H54 (cell line): ENCODE data around the gene RABGAP1L.
"Not testable (repeated sequence)": the region's sequence is repeated elsewhere in the genome, so short reads cannot be mapped to it uniquely, and the experiment has no call there.

ENCODE experiments used
- DNase-seq: peaks from one replicate; pipeline ENCODE4 v3.0.0; 2011; ENCODE audit warnings: low spot score, mixed read lengths; ENCODE audit not compliant: insufficient read length
- FAIRE-seq: peaks from 3 replicates; lab custom pipeline; 2011; peaks lifted over from hg19 to GRCh38; lab: Jason Lieb, UNC
- POLR2A ChIP-seq: IDR thresholded peaks from 2 replicates; pipeline ENCODE4 v1.6.1; 2011; ENCODE audit warnings: low read depth, mild to moderate bottlenecking, low read length

RABGAP1L gene

DNA sequence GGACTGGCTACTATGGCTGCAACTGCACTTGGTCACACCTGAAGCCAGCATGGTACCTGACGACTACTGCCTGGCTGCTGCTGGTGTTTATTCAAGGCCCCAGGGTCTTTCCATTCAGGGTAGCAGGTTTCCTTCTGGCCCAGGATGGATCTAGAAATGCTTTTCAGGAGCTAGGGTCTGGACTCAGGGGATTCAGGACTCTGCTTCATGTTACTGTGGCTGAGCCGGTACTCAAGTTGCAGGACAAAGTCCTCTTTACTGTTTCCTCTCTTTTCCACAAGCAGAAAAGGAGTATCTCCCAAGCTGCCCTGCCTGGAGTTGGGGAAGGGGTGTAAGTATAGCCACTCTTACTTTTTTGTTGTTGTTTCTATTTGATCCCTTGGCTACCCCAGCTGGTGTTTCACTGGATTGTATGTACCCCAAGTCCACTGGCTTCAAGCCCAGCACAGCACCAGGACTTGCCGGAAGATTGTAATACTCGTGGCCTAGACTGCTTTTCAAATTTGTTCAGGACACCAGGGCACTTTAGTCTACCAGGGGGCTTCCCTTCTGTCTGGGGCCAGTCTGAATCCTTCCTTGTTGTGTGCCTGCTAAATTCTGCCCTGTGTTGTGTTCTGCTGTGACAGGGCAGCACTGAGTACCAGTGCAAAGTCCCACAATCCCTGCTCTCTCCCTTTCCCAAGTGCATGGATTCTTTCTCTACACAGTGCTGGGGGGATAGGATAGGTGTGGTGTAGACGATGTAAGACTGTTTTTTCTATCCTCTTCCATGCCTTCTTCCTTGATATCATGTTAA lies 536.9 kb downstream of the RABGAP1L start:
- no peak for TF ChIP-seq POLR2A
- FAIRE-seq (no peak), DNase-seq (no peak)

DNA sequence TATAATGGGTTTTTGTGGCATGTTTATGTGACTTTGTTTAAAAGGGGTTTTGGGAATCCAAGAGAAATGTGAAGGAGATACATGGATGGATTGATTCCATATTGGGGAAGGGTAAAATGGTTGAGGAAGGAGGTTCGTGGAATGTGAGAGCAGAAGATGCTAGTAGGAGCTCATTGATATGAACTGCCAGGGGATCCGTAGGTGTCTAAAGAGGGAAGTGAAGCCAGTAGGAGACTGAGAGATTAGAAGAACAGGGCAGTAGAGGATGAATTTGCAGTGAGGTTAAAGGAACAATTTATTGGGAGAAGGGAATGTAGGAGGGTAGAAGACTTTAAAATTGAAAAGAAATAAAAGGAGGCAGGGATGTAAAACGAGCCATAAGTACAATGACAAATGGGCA lies 541.0 kb downstream of the RABGAP1L start:
- DNase-seq (no peak), FAIRE-seq (no peak)
- TF ChIP-seq POLR2A, result no peak

DNA sequence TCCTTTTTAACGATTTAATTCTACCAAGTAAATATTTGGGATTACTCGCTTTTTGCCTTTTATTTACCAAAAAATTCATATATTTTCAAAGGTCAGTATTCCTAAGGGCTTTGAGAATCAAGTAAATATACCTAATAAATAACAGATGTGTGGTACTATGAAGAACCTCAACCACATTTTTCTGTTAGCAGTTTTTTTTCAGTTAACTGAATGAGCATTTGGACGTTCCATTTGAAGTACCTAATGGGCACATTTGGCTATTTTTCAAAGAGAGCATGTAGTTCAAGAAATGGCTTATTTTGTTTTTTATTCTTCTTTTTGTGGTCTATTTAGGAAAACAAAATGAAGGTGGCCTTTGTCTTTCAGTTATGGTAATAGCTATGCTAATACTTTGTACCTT lies 541.5 kb downstream of the RABGAP1L start:
- no peak for TF ChIP-seq POLR2A
- no peak for DNase-seq
- no peak for FAIRE-seq

DNA sequence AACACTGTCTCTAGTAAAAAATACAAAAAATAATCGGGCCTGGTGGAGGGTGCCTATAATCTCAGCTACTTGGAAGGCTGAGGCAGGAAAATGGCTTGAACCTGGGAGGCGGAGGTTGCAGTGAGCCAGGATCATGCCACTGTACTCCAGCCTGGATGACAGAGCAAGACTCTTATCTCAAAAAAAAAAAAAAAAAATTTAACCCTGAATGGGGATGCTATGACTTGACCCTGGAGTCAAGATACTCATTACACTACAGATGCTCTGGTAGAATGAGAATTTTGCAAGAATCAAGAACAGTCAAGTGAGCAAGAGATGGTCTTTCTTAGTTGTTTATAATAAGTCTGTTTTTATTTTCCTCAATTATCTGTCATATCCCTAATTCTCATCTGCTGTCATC lies 542.2 kb downstream of the RABGAP1L start:
- TF ChIP-seq POLR2A, result no peak
- FAIRE-seq (no peak), DNase-seq (no peak)

DNA sequence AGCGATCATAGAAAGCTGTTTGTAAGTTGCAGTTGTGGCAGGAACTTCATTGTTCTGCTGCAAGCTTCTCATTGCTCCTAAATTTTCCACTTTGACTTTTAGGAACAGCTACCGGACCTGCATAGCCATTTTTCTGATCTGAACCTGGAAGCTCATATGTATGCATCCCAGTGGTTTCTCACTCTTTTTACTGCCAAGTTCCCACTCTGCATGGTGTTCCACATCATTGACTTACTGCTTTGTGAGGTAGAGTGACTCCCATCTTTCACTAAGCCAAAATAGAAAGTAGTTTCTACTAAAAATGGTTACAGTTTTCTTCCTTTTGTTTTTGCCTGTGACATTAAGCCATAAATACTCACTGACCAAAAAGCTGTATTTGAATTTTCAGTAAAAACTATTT lies 542.7 kb downstream of the RABGAP1L start:
- DNase-seq (no peak), FAIRE-seq (no peak)
- no peak for TF ChIP-seq POLR2A

DNA sequence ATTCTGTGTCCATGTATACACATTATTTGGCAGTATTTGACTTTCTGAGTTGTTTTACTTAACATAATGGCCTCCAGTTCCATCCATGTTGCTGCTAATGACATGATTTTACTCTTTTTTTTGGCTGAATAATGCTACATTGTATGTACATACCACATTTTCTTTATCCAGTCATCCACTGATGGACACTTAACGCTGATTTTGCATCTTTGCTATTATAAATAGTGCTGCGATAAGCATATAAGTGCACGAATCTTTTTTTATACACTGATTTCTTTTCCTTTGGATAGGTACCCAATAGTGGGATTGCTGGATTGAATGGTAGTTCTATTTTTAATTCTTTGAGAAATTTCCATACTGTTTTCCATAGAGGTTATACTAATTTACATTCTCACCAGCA lies 544.0 kb downstream of the RABGAP1L start:
- FAIRE-seq, result no peak
- TF ChIP-seq POLR2A, result no peak
- no peak for DNase-seq

DNA sequence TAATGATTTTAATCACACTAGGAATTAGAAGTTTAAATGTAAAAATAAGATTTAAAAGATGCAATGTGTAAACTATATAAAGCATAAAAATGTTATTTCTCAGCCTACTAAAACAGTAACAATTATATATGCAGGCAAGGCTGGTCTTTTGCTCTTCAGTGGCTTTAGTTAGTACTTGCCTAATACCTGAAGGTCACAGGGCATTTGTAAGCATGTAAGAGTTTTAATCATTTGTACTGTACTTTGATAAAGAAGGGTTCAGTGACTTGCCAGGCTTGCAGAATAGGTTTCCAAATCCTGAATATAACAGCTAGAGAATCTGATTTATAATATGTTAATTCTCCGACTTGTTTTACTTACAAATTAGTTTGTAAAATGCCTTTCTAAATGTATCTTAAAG lies 545.0 kb downstream of the RABGAP1L start:
- FAIRE-seq (no peak), DNase-seq (no peak)
- TF ChIP-seq POLR2A, result no peak

DNA sequence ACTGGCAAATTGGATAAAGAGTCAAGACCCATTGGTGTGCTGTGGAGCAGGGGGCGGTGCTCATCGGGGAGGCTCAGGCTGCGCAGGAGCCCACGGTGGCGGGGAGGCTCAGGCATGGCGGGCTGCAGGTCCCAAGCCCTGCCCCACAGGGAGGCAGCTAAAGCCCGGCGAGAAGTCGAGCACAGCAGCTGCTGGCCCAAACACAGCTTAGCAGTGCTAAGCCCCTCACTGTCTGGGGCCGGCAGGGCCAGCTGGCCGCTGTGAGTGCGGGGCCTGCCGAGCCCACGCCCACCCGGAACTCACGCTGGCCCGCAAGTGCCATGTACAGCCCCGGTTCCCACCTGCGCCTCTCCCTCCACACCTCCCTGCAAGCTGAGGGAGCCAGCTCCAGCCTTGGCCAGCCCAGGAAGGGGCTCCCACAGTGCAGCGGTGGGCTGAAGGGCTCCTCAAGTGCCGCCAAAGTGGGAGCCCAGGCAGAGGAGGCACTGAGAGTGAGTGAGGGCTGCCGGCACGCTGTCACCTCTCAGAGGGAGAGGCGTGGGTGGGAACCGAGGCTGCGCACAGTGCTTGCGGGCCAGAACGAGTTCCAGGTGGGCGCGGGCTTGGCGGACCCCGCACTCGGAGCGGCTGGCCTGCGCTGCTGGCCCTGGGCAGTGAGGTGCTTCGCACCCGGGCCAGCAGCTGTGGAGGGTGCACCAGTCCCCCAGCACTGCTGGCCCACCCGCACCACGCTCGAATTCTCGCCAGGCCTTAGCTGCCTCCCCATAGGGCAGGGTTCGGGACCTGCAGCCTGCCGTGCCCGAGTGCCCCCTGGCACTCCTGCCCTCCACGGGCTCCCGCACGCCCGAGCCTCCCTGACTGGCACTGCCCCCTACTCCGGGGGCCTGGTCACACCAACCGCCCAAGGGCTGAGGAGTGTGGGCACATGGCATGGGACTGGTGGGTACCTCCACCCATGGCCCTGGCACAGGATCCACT lies 551.8 kb downstream of the RABGAP1L start:
- FAIRE-seq (no peak), DNase-seq (no peak)
- no peak for TF ChIP-seq POLR2A

DNA sequence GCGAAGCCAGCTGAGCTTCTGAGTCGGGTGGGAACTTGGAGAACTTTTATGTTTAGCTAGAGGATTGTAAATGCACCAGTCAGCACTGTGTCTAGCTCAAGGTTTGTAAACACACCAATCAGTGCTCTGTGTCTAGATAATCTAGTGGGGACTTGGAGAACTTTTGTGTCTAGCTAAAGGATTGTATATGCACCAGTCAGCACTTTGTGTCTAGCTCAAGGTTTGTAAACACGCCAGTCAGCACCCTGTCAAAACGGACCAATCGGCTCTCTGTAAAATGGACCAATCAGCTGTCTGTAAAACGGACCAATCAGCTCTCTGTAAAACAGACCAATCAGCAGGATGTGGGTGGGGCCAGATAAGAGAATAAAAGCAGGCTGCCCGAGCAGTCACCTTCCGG lies 552.5 kb downstream of the RABGAP1L start:
- not testable (repeated sequence) for DNase-seq, FAIRE-seq

DNA sequence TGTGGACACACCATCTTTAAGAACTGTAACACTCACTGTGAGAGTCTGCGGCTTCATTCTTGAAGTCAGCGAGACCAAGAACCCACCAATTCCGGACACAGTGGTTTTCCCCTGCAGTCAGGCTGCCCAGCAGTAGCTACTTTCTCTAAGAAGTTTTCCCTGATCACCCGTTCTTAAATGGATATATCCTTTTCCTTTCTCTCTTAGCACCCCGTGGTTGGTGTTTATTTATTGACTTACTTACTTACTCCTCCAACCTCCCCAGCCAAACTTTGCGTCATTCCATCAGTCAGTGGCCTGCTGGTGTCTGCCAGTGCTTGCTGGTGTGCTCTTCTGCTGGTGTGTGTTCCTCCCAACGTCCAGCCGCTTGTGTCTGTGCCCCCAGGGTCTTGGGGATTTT lies 553.2 kb downstream of the RABGAP1L start:
- FAIRE-seq (no peak), DNase-seq (no peak)
- no peak for TF ChIP-seq POLR2A

DNA sequence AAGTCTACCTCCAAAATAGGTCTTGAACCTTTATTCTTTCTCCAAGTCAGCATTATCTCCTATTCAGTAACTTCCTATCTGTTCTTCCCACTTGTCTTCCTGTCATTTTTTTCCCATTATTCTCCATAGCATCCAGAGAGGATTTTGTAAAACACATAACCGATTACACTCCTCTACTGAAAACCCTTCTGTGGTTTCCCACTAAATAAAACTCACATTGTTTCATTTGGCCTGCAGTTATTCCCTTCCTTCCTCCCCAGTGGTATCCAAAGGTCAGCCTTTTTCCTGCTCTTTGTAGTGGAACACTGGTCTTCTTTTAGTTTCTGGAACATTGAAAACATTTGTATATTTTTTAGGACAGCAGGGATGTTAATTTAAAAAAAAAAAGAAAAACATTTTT lies 554.5 kb downstream of the RABGAP1L start:
- TF ChIP-seq POLR2A, result no peak

DNA sequence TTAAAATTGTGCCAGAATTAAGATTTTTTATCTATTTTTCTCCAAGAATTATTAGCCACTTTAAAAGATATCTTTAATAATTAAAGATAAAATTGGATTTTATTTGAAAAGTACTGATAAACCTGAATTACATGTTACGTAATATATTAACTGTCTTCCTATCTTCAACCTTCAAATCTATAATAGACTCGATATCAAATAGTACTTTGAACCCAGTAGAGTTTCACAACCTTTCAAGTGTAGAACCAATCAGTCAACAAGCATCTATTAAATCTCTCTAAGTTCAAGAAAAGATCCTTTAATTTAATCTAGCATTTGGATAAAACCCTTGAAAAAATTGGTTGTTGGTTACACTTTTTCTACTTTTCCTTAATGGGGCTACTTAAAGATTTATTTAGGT lies 559.9 kb downstream of the RABGAP1L start:
- no peak for FAIRE-seq
- no peak for DNase-seq
- TF ChIP-seq POLR2A, result no peak

More for the DNA sequence above, 554.5 kb downstream of the RABGAP1L start:
- DNase-seq, result no peak
- FAIRE-seq, result no peak

DNA sequence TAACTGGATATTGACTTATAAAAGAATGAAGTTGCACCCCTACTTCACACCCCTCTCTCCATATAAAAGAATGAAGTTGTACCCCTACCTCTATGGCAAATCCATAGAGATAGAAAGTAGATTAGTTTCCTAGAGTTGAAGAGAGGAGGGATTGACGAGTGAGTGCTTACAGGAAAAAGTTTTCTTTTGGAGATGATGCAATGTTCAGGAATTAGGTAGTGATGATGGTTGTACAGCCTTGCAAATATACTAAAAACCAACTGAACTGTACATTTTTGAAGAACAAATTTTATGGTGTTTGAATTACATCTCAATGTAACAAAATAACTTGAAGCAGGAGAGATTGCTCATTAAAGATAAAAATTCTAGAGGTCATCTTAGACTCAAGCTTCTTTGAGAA lies 561.3 kb downstream of the RABGAP1L start:
- no peak for FAIRE-seq
- DNase-seq, result no peak
- TF ChIP-seq POLR2A, result no peak

DNA sequence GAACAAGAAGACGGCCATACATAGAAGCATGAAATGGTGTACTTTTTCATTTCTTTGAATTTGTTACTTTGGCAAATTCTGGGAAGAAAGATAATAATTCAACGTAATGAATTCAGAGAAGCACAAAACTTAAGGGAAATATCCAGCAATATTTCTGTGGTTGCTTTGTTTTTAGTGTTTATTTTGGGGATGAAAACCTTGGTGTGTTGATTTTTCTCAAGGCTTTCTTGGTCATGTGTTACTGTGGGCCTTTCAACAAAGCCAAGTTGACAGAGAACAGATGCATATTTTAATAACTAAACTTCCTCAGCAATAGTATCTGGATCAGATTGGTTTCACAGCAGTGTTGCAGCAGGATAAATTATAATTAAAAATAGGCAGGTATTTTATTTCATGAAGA lies 561.9 kb downstream of the RABGAP1L start:
- DNase-seq (no peak), FAIRE-seq (no peak)
- TF ChIP-seq POLR2A, result no peak

DNA sequence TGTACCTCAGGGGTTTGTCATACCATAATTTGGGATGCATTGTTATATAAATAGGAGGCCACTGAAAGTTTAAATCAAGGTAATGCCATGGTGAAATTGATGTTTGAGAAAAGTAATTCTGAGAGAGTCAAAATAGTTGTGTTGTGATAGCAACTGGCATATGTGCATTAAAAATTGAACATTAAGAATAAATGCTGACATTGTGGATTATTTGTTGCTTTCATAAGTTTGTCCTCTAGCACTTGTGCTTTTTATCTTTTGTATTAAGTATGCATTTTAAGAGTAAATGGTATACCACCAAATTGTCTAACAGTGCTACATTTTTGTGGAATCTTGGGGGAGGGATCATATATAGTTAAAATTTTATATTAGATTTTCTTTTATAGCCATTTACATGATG lies 564.5 kb downstream of the RABGAP1L start:
- no peak for TF ChIP-seq POLR2A
- no peak for FAIRE-seq
- no peak for DNase-seq
